Adrenal gland (tissue), 12 donors: ENCODE results near the gene EXOC4. TPM values are rescaled to one million over a fixed set of nuclear protein-coding genes. Genes with fewer than 3 reads are reported as not detected.

Source experiments
- DNase-seq, 7 donors: peaks; one replicate each; pipeline ENCODE4 v3.0.0-alpha.2; 2019 to 2020
- H3K27ac ChIP-seq, 5 donors: fragments of 200-600 bp; sonication (generic) in 4 of 5; 1 replicate in 3 of 5; 2 replicates in 2 of 5; pipeline versions ENCODE4 v1.5.1 to v1.8.0; 2016 to 2020; ENCODE audit warnings: mild to moderate bottlenecking in 1 of 5
- H3K27me3 ChIP-seq: fragments of 200-600 bp; 2 replicates; pipeline ENCODE4 v1.8.0; 2021
- H3K36me3 ChIP-seq, 2 donors: fragments of 200-600 bp; replicated peaks in 1 of 2; 1 replicate in 1 of 2; 2 replicates in 1 of 2; pipeline versions ENCODE4 v1.5.1 to v1.8.0; 2018 to 2022
- H3K4me1 ChIP-seq, 2 donors: fragments of 200-600 bp; replicated peaks in 1 of 2; 1 replicate in 1 of 2; 2 replicates in 1 of 2; pipeline versions ENCODE4 v1.5.1 to v1.8.0; 2018 to 2021
- H3K4me3 ChIP-seq, 4 donors: fragments of 200-600 bp; sonication (generic) in 3 of 4; one replicate each; pipeline ENCODE4 v1.5.1; 2016 to 2018
- H3K9me3 ChIP-seq, 3 donors: fragments of 200-600 bp; sonication (generic) in 1 of 3; replicated peaks in 1 of 3; 1 replicate in 2 of 3; 2 replicates in 1 of 3; pipeline versions ENCODE4 v1.5.1 to v1.8.0; 2016 to 2021
- CTCF ChIP-seq, 6 experiments: fragments of 450-650 bp in 4 of 6; fragments of 200-600 bp in 2 of 6; sonication (generic) in 1 of 6; IDR thresholded peaks; 1 replicate in 5 of 6; 2 replicates in 1 of 6; pipeline versions ENCODE4 v1.5.1 to v1.8.0; 2016 to 2021; ENCODE audit warnings: antibody characterized with exemption in 6 of 6, mild to moderate bottlenecking in 2 of 6, moderate library complexity in 1 of 6
- POLR2A ChIP-seq, 2 donors: fragments of 450-650 bp; IDR thresholded peaks; one replicate each; pipeline ENCODE4 v1.6.1; 2017; ENCODE audit warnings: antibody characterized with exemption in 2 of 2, mild to moderate bottlenecking in 2 of 2, moderate library complexity in 1 of 2
- WGBS, 4 donors: extraction: QIAGEN DNeasy Blood & Tissue Kit in 2 of 4; methylation state at CpG; one replicate each; pipeline versions ENCODE4 v1.1.5 to v1.1.7; 2013 to 2017; 5-methylcytosine and 5-hydroxymethylcytosine counted together
- intact Hi-C, 2 donors: fragments of 100-400 bp; cut with DNase I; formaldehyde crosslinking; loops; one replicate each; pipeline versions ENCODE4 v1.14.1 to v1.15.0; 2022 to 2023
- polyA plus RNA-seq, 3 donors: library from polyadenylated mRNA; stranded (reverse); fragments of 200-250 nt in 2 of 3; fragments of 350-450 nt in 1 of 3; fragmentation: Illumina TruSeq in 1 of 3; extraction: RNeasy Lipid Tissue Mini Kit (QIAGEN cat#74804) in 1 of 3; gene quantifications; one replicate each; pipeline ENCODE4 v1.2.3, GENCODE V29; 2013 to 2014
- total RNA-seq, 9 donors: library from RNA; depleted of rRNA in 4 of 9; stranded (reverse); fragments of >200 nt in 4 of 9; fragments of 120-200 nt in 1 of 9; fragmentation: NEBNext Ultra II Directional in 1 of 9; extraction: Animal tissue kit (Norgen Biotek cat#: 25700) in 1 of 9; gene quantifications; one replicate each; pipeline versions ENCODE4 v1.1.0 to v1.2.4, GENCODE V29; 2013 to 2023
- donor health status: healthy with polysubstance abuse.
- donor health status: Bipolar disorder and iron deficiency.
- donor health status: DM: yes; HTN: yes; CAD: no.
- donor health status: DM: no; HTN: no; CAD: no.
- donor health status: DM: no; HTN: no; CAD: no.
- donor health status: DM: yes; HTN: yes; CAD: no.

EXOC4 gene
- total and polyA plus RNA-seq, 12 donors, result 12.5 to 93.8 (median 67.4) TPM

GRCh38 chr7:133313575-133313974 is 60.7 kb downstream of the EXOC4 start:
- no peaks in the 10 kb centered on the region for H3K27me3 ChIP-seq
- no peak overlapping the region for H3K27ac ChIP-seq
- intact Hi-C loops, result no loop called here
- no peak overlapping the region for H3K4me3 ChIP-seq
- H3K36me3 ChIP-seq, result no peaks in the 10 kb centered on the region
- H3K9me3 ChIP-seq, result no peaks in the 10 kb centered on the region
- peaks cover 0 to 11% of the 10 kb centered on the region in 2 donors for H3K4me1 ChIP-seq
- TF ChIP-seq CTCF (IDR thresholded peaks at IDR 0.05), result no peak
- no peak for TF ChIP-seq POLR2A (IDR thresholded peaks at IDR 0.05)
- WGBS, 4 donors, result 92 to 97% (median 95%) methylated on average over 1 of the region's 1 CpG
- DNase-seq, result no peak

- H3K27ac ChIP-seq, result no peak overlapping the region
- H3K4me1 ChIP-seq, result peaks cover 0 to 11% of the 10 kb centered on the region in 2 donors
- WGBS, 4 donors, result 93 to 100% (median 98%) methylated on average over 1 of the region's 1 CpG
- no peaks in the 10 kb centered on the region for H3K27me3 ChIP-seq
- no peaks in the 10 kb centered on the region for H3K36me3 ChIP-seq
- no peak overlapping the region for H3K4me3 ChIP-seq
- TF ChIP-seq POLR2A (IDR thresholded peaks at IDR 0.05) (no peak), CTCF (IDR thresholded peaks at IDR 0.05) (no peak)
- intact Hi-C loops, result no loop called here
- no peaks in the 10 kb centered on the region for H3K9me3 ChIP-seq
- no peak for DNase-seq
These were observed 61.2 kb downstream of the EXOC4 start for GRCh38 chr7:133314084-133314483.

GRCh38 chr7:133315332-133316040 is 62.6 kb downstream of the EXOC4 start:
- no peaks in the 10 kb centered on the region for H3K9me3 ChIP-seq
- TF ChIP-seq CTCF (IDR thresholded peaks at IDR 0.05), result no peak
- no peak for TF ChIP-seq POLR2A (IDR thresholded peaks at IDR 0.05)
- no peaks in the 10 kb centered on the region for H3K27me3 ChIP-seq
- no peak overlapping the region for H3K27ac ChIP-seq
- H3K36me3 ChIP-seq, result no peaks in the 10 kb centered on the region
- no peak for DNase-seq
- intact Hi-C loops, result no loop called here
- peaks cover 0 to 3% of the 10 kb centered on the region in 2 donors for H3K4me1 ChIP-seq
- no peak overlapping the region for H3K4me3 ChIP-seq
- 81 to 89% (median 87%) methylated on average over 6 of the region's 6 CpGs for WGBS, 4 donors

GRCh38 chr7:133319842-133320241 is 67.0 kb downstream of the EXOC4 start:
- no peaks in the 10 kb centered on the region for H3K4me1 ChIP-seq
- no peak for DNase-seq
- no peaks in the 10 kb centered on the region for H3K9me3 ChIP-seq
- no peaks in the 10 kb centered on the region for H3K27me3 ChIP-seq
- H3K27ac ChIP-seq, result no peak overlapping the region
- TF ChIP-seq POLR2A (IDR thresholded peaks at IDR 0.05) (no peak), CTCF (IDR thresholded peaks at IDR 0.05) (no peak)
- no peaks in the 10 kb centered on the region for H3K36me3 ChIP-seq
- H3K4me3 ChIP-seq, result no peak overlapping the region
- 97 to 100% (median 99%) methylated on average over 2 of the region's 2 CpGs for WGBS, 4 donors
- intact Hi-C loops, result no loop called here
